SK-N-SH treated with all-trans-retinoic acid at 6 μM for 48 hours (cell line): ENCODE data around the gene ZNF708.

Experiments
- CSDC2 ChIP-seq: fragments of 250-450 bp; sonication (Bioruptor Pico); IDR thresholded peaks from 2 replicates; pipeline ENCODE4 v1.5.0; 2020; ENCODE audit warnings: mild to moderate bottlenecking, moderate library complexity
- GLIS3 ChIP-seq: fragments of 250-450 bp; sonication (Bioruptor Pico); IDR thresholded peaks from 2 replicates; pipeline ENCODE4 v1.5.0; 2020; ENCODE audit warnings: mild to moderate bottlenecking, moderate library complexity
- PPARA ChIP-seq: fragments of 250-450 bp; sonication (Bioruptor Pico); IDR thresholded peaks from 2 replicates; pipeline ENCODE4 v1.5.0; 2020; ENCODE audit warnings: mild to moderate bottlenecking, borderline replicate concordance
- TCF4 ChIP-seq: fragments of 250-450 bp; sonication (Bioruptor Pico); IDR thresholded peaks from 2 replicates; pipeline ENCODE4 v1.8.0; 2021; ENCODE audit warnings: mild to moderate bottlenecking, moderate library complexity, borderline replicate concordance
- TOX ChIP-seq: fragments of 250-450 bp; sonication (Bioruptor Pico); IDR thresholded peaks from 2 replicates; pipeline ENCODE4 v1.8.0; 2021; ENCODE audit warnings: mild to moderate bottlenecking, moderate library complexity, borderline replicate concordance
- ZC3H10 ChIP-seq: fragments of 250-450 bp; sonication (Bioruptor Pico); IDR thresholded peaks from 2 replicates; pipeline ENCODE4 v1.5.1; 2021; ENCODE audit warnings: mild to moderate bottlenecking, moderate library complexity
- ZFP3 ChIP-seq: fragments of 250-450 bp; sonication (Bioruptor Pico); IDR thresholded peaks from 2 replicates; pipeline ENCODE4 v1.5.0; 2020; ENCODE audit warnings: mild to moderate bottlenecking, moderate library complexity
- ZFP30 ChIP-seq: fragments of 450-650 bp; formaldehyde crosslinking; IDR thresholded peaks from 2 replicates; pipeline ENCODE4 v1.5.0; 2022; ENCODE audit warnings: mild to moderate bottlenecking, moderate library complexity
- ZNF70 ChIP-seq: fragments of 450-650 bp; formaldehyde crosslinking; IDR thresholded peaks from 2 replicates; pipeline ENCODE4 v1.5.0; 2020; ENCODE audit warnings: mild to moderate bottlenecking, moderate library complexity
- TF ChIP-seq, protein P1 (sequence below): fragments of 250-450 bp; sonication (Bioruptor Pico); IDR thresholded peaks from 2 replicates; pipeline ENCODE4 v1.5.1; 2020; ENCODE audit warnings: low read depth, mild to moderate bottlenecking, moderate library complexity
- TF ChIP-seq, protein P2 (sequence below): fragments of 250-450 bp; sonication (Bioruptor Pico); IDR thresholded peaks from 2 replicates; pipeline ENCODE4 v1.8.0; 2020; ENCODE audit warnings: mild to moderate bottlenecking, moderate library complexity, borderline replicate concordance

GRCh38 chr19:21321134-21321533 lies 8.1 kb downstream of the ZNF708 start:
- TF ChIP-seq, protein P1, sequence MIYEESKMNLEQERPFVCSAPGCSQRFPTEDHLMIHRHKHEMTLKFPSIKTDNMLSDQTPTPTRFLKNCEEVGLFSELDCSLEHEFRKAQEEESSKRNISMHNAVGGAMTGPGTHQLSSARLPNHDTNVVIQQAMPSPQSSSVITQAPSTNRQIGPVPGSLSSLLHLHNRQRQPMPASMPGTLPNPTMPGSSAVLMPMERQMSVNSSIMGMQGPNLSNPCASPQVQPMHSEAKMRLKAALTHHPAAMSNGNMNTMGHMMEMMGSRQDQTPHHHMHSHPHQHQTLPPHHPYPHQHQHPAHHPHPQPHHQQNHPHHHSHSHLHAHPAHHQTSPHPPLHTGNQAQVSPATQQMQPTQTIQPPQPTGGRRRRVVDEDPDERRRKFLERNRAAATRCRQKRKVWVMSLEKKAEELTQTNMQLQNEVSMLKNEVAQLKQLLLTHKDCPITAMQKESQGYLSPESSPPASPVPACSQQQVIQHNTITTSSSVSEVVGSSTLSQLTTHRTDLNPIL (CRISPR knock-in tag), result no peak
- TF ChIP-seq, protein P2, sequence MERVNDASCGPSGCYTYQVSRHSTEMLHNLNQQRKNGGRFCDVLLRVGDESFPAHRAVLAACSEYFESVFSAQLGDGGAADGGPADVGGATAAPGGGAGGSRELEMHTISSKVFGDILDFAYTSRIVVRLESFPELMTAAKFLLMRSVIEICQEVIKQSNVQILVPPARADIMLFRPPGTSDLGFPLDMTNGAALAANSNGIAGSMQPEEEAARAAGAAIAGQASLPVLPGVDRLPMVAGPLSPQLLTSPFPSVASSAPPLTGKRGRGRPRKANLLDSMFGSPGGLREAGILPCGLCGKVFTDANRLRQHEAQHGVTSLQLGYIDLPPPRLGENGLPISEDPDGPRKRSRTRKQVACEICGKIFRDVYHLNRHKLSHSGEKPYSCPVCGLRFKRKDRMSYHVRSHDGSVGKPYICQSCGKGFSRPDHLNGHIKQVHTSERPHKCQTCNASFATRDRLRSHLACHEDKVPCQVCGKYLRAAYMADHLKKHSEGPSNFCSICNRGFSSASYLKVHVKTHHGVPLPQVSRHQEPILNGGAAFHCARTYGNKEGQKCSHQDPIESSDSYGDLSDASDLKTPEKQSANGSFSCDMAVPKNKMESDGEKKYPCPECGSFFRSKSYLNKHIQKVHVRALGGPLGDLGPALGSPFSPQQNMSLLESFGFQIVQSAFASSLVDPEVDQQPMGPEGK (CRISPR knock-in tag), result no peak
- TF ChIP-seq TOX (CRISPR knock-in tag), result no peak
- no peak for TF ChIP-seq PPARA
- no peak for TF ChIP-seq ZFP3
- TF ChIP-seq GLIS3 (CRISPR knock-in tag), result no peak
- TF ChIP-seq ZFP30 (CRISPR knock-in tag), result no peak
- no peak for TF ChIP-seq ZNF70 (CRISPR knock-in tag)
- no peak for TF ChIP-seq TCF4 (CRISPR knock-in tag)
- no peak for TF ChIP-seq ZC3H10 (CRISPR knock-in tag)
- TF ChIP-seq CSDC2 (CRISPR knock-in tag), result no peak
